Measurements from ENCODE around the gene FNTB.
A peak's percentile ranks its signal among the peaks of the same experiment; 100 is the strongest.
"Not testable (repeated sequence)": the region's sequence is repeated elsewhere in the genome, so short reads cannot be mapped to it uniquely, and the experiment has no call there.

FNTB gene

DNA sequence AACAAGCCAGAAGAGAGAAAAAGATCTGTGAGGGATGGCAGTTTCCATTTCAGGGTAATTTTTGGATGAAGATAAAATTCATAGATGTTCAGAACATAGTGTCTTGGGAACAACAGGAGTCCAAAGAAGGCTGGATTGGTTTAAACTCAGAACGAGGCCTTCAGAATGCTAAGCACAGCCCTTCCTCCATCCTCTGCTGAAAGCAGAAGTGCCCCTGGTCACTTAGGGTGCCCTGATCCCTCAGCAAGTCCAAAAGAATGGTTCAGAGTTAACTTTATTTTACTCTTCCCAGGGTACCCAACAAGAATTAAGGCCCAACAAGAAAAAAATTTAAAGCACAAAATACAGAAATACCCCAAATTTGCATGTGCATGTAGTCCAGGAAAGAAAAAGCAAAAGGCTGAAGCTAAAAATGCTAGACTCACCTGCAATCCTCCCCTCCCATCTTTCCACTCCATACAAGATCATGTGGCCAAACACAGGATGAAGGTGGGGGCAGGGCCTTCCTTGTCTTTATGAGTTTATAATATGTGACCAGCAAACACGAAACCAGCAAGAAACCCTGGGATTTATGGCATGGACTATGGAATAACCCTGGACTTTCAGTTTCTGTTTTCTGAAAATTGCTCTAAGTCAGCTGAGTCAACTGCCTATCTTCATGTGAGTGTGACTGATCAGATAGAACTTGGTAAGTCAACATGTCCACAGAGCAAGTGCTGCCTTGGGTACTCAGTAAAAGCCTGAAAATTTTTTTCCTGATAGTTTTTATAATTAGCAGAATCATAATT, 94.5 kb downstream of the FNTB start:
- FAIRE-seq (no peak), DNase-seq (ENCODE audit: low spot score) (no peak)

DNA sequence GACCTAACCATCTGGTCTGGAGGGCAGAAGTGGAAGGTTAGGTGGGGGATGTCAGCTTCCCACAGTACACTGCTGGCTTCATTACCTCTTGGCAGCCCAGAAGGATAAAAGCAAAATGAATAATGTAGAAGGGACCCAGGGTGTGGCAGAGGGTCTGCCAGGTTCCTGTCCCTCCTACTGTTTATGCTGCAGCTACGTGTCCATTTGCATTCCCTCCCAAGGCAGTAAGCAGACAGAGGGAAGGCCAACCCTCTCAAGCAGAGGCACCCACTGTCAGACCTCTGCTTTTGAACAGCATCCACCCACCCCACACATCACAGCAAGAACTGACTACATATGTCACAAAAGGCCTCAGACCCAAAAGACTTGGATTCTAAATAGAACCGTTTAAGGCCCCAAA, 96.2 kb downstream of the FNTB start:
- FAIRE-seq (no peak), DNase-seq (ENCODE audit: low spot score) (no peak)

GRCh38 chr14:65084554-65085505, 98.1 kb downstream of the FNTB start:
- DNase-seq (ENCODE audit: low spot score) (no peak), FAIRE-seq (no peak)

- DNase-seq (ENCODE audit: low spot score); FAIRE-seq: not testable (repeated sequence)
Measured at GRCh38 chr14:65086686-65087085, 100.0 kb downstream of the FNTB start.

- not testable (repeated sequence) for FAIRE-seq; DNase-seq (ENCODE audit: low spot score)
Measured at GRCh38 chr14:65087835-65088234, 101.1 kb downstream of the FNTB start.

DNA sequence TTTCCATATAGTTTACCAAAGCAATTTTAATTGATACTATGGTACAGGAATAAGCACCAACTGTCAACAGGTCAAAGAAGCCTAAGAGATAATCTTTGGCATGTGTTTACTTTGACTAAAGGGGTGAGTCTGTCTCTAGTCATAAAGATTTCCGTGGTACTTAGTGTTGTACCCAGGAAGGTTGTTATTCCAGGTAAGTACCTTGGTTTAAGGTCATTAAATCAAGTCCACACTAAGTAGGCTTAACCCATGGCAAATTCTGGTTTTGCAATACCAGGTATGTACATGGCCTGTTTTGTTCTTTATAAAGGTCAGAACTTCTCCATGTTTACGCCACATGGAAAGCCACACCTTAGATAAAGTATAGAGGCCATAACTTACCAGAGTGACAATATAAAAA, 105.7 kb downstream of the FNTB start:
- no peak for FAIRE-seq

DNA sequence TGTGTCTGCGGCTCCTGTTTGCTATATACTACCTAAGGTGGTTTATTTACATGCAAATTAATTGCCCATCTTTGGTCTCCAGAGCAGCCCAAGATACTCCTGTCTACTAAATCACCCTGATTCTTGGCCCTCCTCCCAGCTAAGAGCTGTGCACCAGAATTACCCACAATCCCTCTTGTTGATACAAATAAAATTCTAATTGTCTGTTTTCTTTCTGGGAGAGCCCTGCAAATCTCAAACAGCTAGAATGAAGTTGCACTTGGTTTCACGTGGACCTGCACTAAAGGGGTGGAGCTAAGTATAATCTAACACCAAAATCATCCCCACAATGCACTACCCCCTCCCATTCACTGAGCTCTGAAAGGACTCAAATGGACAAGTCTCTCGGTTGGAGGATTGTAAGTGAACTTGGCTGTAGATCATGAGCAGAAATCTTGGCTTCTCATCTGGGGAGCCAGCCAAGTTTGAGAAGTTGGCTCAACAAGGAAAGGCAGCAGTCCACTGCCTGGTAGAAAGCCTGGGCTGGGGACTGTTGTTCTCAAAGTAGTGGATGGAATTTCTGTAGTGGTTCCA, 109.0 kb downstream of the FNTB start:
- no peak for FAIRE-seq

More for the DNA sequence above, 105.7 kb downstream of the FNTB start:
- DNase-seq (ENCODE audit: low spot score), result no peak

DNA sequence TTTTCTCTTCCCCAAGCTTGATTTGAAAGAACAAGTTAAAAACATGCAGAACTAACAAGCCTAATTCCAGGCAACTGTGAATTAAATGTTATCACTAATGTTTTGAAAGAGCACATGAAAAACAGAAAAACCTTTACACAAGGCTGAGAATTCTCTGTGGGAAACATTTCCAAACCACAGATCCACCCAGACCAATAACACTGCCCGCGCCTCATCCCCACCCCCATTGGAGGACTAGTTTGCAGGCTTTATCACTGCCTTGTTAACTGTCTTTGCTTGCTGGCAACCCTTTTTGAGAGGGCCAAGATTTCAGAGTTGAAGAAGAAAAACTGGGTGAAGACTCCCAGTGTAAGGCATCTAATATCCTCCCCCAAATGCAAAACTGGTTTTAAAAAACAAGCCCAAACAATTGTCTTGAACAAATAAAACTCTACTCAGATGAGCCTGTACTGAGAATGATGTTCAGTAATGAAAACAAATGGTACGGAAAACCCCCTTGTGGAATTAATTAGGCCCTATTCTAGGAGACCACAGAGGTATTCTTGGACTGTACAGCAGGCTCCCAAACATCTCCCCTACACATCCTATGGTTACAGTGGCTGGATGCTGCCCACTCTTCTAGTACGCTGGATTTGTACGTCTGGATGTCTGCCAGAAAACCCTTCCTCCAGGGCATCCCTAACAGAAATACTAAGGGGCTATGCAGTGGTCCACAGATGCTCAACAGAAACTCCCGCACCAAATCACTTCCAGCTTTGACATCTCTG, 109.8 kb downstream of the FNTB start:
- FAIRE-seq (no peak), DNase-seq (ENCODE audit: low spot score) (no peak)

More for the DNA sequence above, 109.0 kb downstream of the FNTB start:
- no peak for DNase-seq (ENCODE audit: low spot score)

DNA sequence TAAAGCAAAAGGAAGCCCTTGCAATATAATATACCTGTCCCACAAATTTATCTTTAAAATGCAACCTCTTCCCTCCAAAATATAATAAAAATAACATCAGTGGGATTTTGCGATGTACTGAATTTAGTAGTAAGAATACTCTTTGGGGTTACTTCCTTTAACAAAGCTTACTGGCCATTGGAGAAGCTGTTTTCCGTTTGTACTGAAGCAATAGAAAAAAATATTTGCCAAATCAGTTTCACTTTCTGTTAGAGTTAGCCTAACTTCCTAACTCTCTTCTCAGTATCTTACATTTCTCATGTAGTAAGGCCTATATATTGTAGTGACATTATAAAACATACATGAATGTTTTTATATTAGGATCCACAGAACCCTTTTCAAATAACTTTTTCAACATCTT, 111.9 kb downstream of the FNTB start:
- DNase-seq (ENCODE audit: low spot score), result no peak
- no peak for FAIRE-seq

DNA sequence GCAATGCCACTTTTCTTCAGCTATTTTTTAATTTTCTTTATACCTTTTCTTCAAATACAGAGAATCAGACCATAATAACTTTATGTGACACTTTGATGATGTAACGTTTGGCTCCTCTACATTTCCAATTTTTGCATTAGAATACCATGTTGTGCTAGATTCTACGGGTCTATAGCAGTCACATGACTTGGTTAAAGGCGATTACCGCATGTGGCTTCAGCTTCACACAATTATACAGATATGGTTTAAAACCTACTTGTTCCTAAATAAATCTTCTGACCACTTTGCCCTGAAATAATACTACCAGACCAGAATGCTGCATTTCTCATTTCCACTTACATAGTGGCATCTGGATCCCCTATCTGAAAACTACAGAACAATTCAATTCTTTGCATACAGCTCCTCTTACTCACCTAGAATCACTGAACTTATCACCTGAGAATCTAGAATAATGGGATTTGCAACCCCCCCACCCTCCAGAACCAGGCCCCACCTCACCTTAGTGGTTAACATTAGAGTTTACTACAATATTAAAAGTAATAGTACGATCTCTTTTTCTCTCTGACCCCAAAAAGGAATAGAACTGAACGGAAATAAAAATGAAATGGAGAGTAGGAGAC, 114.3 kb downstream of the FNTB start:
- no peak for DNase-seq (ENCODE audit: low spot score)
- no peak for FAIRE-seq

GRCh38 chr14:65101631-65102440, 115.1 kb downstream of the FNTB start:
- no peak for FAIRE-seq

DNA sequence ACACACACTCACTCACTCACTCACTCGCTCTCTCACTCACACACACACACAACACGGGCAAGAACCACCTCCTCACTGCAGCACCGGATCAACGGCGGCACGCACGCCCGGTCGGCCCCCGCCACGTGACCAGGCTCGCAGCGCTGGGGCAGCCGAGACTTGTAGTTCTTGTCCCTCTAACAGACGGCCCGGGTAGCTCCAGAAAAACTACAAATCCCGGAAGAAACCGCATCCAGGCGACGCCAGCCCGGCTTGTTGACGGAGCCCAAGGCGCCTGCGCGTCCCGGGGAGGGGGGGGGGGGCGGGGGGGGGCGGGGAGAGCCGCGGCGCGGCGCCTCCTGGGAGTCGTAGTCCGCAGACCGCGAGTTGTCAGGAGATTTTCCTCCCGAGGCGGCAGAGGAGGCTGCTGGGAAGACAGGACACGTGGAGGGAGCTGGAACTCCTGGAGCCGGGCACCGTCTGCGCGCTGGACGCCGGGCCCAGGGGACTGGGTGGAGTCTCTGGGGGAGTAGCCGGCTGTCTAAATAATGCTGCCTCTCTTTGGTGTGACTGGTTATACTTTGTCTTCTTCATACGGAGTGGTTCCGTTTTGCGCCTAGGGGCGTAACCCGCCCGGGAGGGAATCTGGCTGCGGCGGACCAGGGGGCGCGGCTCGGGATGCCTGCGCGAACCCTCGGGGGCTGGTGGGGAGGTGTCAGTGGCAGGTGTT, 115.9 kb downstream of the FNTB start, which contains the start of gene MAX:
MAX (minus strand) TSS at position 77 of the 709 bp plus-strand sequence. CDS start 178 bp downstream, outside the sequence.
- no peak for FAIRE-seq

More at GRCh38 chr14:65101631-65102440, 115.1 kb downstream of the FNTB start:
- no peak for DNase-seq (ENCODE audit: low spot score)

GRCh38 chr14:65103150-65103760, 116.6 kb downstream of the FNTB start:
- FAIRE-seq, result no peak
- DNase-seq (ENCODE audit: low spot score), result no peak

More for the DNA sequence above, 115.9 kb downstream of the FNTB start, which contains the start of gene MAX:
- DNase-seq (ENCODE audit: low spot score), result peak; percentile 91

DNA sequence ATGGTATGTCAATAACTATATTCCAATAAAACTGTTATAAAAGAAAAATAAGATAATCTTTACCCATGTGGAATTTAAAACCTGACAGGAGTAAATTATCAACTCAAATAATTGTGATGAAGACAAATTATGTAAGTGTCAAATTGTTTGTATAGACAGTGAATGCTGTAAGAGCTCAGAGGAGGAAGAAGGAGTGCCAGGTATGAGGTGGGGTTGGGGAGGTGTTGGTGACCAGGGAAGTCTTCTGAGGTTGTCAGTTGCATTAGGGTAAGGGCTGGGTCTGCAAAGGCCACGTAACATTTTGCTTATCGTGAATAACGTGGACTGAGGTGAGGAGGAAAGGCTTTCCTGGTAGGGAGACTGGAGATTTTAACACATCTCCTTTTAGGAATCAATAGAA, 118.1 kb downstream of the FNTB start:
- FAIRE-seq (no peak), DNase-seq (ENCODE audit: low spot score) (no peak)

DNA sequence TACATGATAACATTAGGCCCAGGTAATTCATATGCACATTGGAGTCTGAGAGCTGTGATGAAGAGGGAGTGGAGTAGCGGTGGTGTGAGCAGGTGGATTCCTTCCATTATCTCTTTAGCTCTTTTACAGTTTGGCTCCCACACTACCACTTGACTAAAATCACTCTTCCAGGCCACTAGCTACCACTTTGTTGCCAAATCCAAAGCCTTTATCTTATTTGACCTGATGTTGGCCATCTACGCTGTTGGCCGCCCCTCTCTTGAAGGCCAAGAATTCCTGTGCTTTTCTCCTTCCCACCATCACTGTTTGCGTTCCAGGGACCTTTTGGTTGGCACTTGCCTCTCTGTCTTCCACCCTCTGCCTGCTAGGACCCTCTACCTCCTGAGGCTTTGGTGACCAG, 119.6 kb downstream of the FNTB start:
- FAIRE-seq (no peak), DNase-seq (ENCODE audit: low spot score) (no peak)

GRCh38 chr14:65106736-65107135, 120.0 kb downstream of the FNTB start:
- DNase-seq (ENCODE audit: low spot score) (no peak), FAIRE-seq (no peak)

DNA sequence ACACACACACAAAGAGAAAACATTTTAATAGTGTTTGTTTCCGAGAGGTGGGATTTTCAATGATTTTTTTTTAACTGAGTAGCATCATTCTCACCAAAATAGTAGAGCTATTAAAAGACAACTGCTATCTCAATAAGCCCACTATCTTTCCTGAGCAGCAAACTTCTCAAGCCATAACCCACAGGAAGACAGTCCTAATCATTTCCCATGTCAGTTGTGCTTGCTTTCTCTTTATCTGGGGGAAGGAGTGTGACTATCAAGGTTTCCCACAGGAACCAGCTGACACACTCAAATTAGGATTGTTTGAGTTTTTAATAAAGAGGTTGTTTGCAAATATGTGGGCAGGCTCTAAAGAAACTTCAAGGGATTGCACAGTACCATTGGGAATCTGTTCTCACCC, 120.5 kb downstream of the FNTB start:
- FAIRE-seq, result no peak

GRCh38 chr14:65109357-65109756, 122.7 kb downstream of the FNTB start:
- no peak for FAIRE-seq
- no peak for DNase-seq (ENCODE audit: low spot score)

More for the DNA sequence above, 120.5 kb downstream of the FNTB start:
- no peak for DNase-seq (ENCODE audit: low spot score)

Data from RCC 7860 (cell line).